Ishikawa (cell line): ENCODE data around the gene KDM4B.

Experiments used
- CEBPB ChIP-seq: IDR thresholded peaks from 2 replicates; pipeline ENCODE4 v1.6.1; 2012
- CREB1 ChIP-seq: IDR thresholded peaks from 2 replicates; pipeline ENCODE4 v1.6.1; 2012; ENCODE audit warnings: low read depth
- EGR1 ChIP-seq: IDR thresholded peaks from 2 replicates; pipeline ENCODE4 v1.6.1; 2012
- EP300 ChIP-seq: IDR thresholded peaks from 2 replicates; pipeline ENCODE4 v1.6.1; 2012; ENCODE audit warnings: borderline replicate concordance
- NFIC ChIP-seq: IDR thresholded peaks from 2 replicates; pipeline ENCODE4 v1.6.1; 2012
- RAD21 ChIP-seq: IDR thresholded peaks from 2 replicates; pipeline ENCODE4 v1.6.1; 2012; ENCODE audit warnings: low read depth
- TCF12 ChIP-seq: IDR thresholded peaks from 2 replicates; pipeline ENCODE4 v1.6.1; 2012; ENCODE audit warnings: low read depth
- TEAD4 ChIP-seq: IDR thresholded peaks from 2 replicates; pipeline ENCODE4 v1.6.1; 2012
- YY1 ChIP-seq: IDR thresholded peaks from 2 replicates; pipeline ENCODE4 v1.6.1; 2012; ENCODE audit warnings: low read depth
- TF ChIP-seq, protein P1 (sequence below): IDR thresholded peaks from 2 replicates; pipeline ENCODE4 v1.6.1; 2012
- TF ChIP-seq, protein P2 (sequence below): IDR thresholded peaks from 2 replicates; pipeline ENCODE4 v1.6.1; 2012; ENCODE audit warnings: low read depth, mild to moderate bottlenecking
- TF ChIP-seq, protein P3 (sequence below): IDR thresholded peaks from 2 replicates; pipeline ENCODE4 v1.6.1; 2012

DNA sequence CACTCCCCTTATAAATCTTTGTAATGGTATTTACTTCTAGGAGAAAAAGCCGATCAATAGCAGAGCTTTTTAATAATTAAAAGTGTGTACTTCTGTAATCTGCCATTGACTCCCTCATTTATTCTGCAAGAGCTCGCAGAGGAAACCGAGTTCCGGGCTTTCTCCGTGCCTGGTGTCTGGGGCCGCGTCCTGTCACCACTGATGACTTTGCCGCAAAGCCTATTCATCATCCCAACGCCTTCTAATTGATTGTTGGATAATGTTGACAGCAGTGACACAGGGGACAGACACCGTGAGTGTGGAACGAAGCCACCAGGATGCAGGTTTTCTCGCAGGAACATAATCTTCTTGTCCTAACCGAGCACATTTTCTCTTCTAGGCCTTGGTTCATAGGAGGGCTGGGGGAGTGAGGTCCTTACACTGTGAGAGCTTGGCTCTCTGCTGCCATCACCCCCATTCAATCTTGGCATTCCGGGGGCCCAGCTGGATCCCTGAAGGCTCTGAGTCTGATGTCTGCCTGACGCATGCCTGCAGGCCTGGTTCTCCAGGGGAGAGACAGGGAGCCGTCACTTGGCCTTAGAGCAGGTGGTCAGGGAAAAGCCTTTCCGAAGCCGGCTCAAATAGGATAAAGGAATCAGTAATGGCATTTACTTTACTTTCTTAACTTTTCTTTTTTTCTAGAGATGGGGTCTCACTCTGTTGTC is 110.3 kb downstream of the KDM4B start:
- no peak for TF ChIP-seq EGR1
- no peak for TF ChIP-seq EP300
- no peak for TF ChIP-seq YY1
- TF ChIP-seq, protein P1, sequence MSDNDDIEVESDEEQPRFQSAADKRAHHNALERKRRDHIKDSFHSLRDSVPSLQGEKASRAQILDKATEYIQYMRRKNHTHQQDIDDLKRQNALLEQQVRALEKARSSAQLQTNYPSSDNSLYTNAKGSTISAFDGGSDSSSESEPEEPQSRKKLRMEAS, result no peak
- no peak for TF ChIP-seq TEAD4
- no peak for TF ChIP-seq RAD21
- TF ChIP-seq NFIC, result no peak
- no peak for TF ChIP-seq TCF12
- no peak for TF ChIP-seq CREB1
- TF ChIP-seq, protein P2, sequence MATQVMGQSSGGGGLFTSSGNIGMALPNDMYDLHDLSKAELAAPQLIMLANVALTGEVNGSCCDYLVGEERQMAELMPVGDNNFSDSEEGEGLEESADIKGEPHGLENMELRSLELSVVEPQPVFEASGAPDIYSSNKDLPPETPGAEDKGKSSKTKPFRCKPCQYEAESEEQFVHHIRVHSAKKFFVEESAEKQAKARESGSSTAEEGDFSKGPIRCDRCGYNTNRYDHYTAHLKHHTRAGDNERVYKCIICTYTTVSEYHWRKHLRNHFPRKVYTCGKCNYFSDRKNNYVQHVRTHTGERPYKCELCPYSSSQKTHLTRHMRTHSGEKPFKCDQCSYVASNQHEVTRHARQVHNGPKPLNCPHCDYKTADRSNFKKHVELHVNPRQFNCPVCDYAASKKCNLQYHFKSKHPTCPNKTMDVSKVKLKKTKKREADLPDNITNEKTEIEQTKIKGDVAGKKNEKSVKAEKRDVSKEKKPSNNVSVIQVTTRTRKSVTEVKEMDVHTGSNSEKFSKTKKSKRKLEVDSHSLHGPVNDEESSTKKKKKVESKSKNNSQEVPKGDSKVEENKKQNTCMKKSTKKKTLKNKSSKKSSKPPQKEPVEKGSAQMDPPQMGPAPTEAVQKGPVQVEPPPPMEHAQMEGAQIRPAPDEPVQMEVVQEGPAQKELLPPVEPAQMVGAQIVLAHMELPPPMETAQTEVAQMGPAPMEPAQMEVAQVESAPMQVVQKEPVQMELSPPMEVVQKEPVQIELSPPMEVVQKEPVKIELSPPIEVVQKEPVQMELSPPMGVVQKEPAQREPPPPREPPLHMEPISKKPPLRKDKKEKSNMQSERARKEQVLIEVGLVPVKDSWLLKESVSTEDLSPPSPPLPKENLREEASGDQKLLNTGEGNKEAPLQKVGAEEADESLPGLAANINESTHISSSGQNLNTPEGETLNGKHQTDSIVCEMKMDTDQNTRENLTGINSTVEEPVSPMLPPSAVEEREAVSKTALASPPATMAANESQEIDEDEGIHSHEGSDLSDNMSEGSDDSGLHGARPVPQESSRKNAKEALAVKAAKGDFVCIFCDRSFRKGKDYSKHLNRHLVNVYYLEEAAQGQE, result no peak
- no peak for TF ChIP-seq CEBPB
- TF ChIP-seq, protein P3, sequence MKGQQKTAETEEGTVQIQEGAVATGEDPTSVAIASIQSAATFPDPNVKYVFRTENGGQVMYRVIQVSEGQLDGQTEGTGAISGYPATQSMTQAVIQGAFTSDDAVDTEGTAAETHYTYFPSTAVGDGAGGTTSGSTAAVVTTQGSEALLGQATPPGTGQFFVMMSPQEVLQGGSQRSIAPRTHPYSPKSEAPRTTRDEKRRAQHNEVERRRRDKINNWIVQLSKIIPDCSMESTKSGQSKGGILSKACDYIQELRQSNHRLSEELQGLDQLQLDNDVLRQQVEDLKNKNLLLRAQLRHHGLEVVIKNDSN, result no peak
